Measurements from ENCODE around the gene DIPK1B.
"Not testable (repeated sequence)": the region's sequence is repeated elsewhere in the genome, so short reads cannot be mapped to it uniquely, and the experiment has no call there.

Gene DIPK1B

DNA sequence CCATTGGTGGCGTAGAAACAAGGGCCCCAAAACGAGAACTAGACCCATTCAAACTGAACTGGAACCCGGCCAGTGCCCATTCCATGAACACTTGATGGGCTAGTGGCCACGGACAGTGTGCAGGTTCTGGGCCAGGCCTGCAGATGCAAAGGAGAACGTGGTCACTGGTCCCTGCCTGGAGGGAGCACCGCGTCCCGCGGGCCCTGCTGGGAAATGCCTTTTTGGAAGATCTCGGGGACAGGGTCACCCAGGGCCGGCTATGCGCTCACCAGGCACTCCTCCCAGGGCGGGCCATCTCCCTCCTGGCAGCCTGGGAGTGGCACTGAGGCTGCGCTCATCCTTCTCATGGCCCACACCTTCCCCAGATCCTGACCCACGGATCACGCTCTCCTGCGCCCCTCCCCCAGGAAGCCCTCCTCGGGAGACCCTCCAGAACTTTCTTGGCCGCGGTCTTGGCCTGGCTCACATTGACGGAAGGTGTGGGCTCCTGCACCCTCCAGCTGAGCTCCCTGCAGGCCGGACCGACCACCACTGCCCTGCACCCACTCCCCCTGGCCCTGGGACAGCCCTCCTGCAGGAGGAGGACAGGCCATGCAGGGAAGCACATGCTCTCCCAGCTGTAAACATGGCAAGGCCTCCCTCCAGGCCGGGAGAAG, 2.8 kb upstream of the DIPK1B start:
- Histone ChIP-seq H3K79me2 (ENCODE audit: insufficient read depth, low read length) (no peaks in the 10 kb centered on the region), H3K9me3 (ENCODE audit: insufficient read depth, low read length, severe bottlenecking) (no peaks in the 10 kb centered on the region), H3K27me3 (ENCODE audit: insufficient read depth, low read length, poor library complexity) (peaks cover 6% of the 10 kb centered on the region), H3K4me2 (ENCODE audit: insufficient read depth, low read length) (no peak overlapping the region), H3K9ac (ENCODE audit: low read depth, low read length) (no peak overlapping the region), H2AFZ (ENCODE audit: low read depth, low read length) (no peak overlapping the region), H3K27ac (ENCODE audit: low read length) (no peak overlapping the region), H3K4me1 (ENCODE audit: insufficient read depth, low read length) (no peaks in the 10 kb centered on the region), H3K4me3 (ENCODE audit: low read depth in 1 of 2, low read length in 2 of 2) (no peak overlapping the region), H4K20me1 (ENCODE audit: insufficient read depth, low read length) (no peaks in the 10 kb centered on the region), H3K36me3 (ENCODE audit: insufficient read depth, low read length) (no peaks in the 10 kb centered on the region)
- DNase-seq (no peak), ATAC-seq (ENCODE audit: insufficient read depth, low read depth) (no peak)
- TF ChIP-seq CTCF (IDR thresholded peaks at IDR 0.05; ENCODE audit: borderline replicate concordance, extremely low read depth, low read length, poor library complexity, severe bottlenecking): no peak
- no peak for TF ChIP-seq EZH2 (IDR thresholded peaks at IDR 0.05; ENCODE audit: borderline replicate concordance, low read depth, low read length, severe bottlenecking)

DNA sequence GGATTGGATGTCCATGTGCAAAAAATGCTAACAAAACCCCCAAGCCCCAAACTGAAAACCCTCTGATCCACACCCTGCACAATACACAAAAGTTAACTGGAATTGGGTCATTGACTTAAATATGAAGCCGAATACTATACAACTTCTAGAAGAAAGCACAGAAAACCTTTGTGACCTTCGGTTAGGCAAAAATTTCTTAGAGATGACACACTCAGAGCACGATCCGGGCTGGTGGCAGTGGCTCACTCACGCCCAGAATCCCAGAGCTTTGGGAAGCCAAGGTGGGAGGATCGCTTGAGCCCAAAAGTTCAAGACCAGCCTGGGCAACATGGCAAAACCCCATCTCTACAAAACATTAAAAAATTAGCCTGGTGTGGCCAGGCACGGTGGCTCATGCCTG, 1.8 kb upstream of the DIPK1B start:
- no peak for DNase-seq
- Histone ChIP-seq H3K79me2 (ENCODE audit: insufficient read depth, low read length) (no peaks in the 10 kb centered on the region), H3K4me2 (ENCODE audit: insufficient read depth, low read length) (no peak overlapping the region), H4K20me1 (ENCODE audit: insufficient read depth, low read length) (no peaks in the 10 kb centered on the region), H2AFZ (ENCODE audit: low read depth, low read length) (no peak overlapping the region), H3K9me3 (ENCODE audit: insufficient read depth, low read length, severe bottlenecking) (no peaks in the 10 kb centered on the region), H3K27me3 (ENCODE audit: insufficient read depth, low read length, poor library complexity) (peaks cover 6% of the 10 kb centered on the region), H3K27ac (ENCODE audit: low read length) (no peak overlapping the region), H3K4me3 (ENCODE audit: low read depth in 1 of 2, low read length in 2 of 2) (no peak overlapping the region), H3K9ac (ENCODE audit: low read depth, low read length) (no peak overlapping the region), H3K36me3 (ENCODE audit: insufficient read depth, low read length) (no peaks in the 10 kb centered on the region), H3K4me1 (ENCODE audit: insufficient read depth, low read length) (no peaks in the 10 kb centered on the region)
- TF ChIP-seq EZH2 (IDR thresholded peaks at IDR 0.05; ENCODE audit: borderline replicate concordance, low read depth, low read length, severe bottlenecking) (no peak), CTCF (IDR thresholded peaks at IDR 0.05; ENCODE audit: borderline replicate concordance, extremely low read depth, low read length, poor library complexity, severe bottlenecking) (no peak)
- no peak for ATAC-seq (ENCODE audit: insufficient read depth, low read depth)

DNA sequence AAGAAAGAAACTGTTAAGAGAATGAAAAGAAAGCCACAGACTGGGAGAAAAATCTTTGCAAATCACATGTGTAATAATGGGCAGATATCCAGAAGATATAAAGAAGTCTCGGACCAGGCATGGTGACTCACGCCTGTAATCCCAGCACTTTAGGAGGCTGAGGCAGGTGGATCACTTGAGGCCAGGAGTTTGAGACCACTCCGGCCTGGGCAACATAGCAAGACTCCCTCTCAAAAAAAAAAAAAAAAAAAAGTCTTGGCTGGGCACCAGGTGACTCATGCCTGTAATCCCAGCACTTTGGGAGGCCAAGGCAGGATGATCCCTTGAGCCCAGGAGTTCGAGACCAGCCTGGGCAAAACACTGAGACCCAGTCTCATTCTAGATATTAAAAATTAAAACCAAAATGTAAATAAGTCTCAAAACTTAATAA, 1.1 kb upstream of the DIPK1B start:
- not testable (repeated sequence) for H2AFZ ChIP-seq (ENCODE audit: low read depth, low read length); H3K36me3 ChIP-seq (ENCODE audit: insufficient read depth, low read length); H3K27me3 ChIP-seq (ENCODE audit: insufficient read depth, low read length, poor library complexity); H3K4me2 ChIP-seq (ENCODE audit: insufficient read depth, low read length); H3K27ac ChIP-seq (ENCODE audit: low read length); H3K9ac ChIP-seq (ENCODE audit: low read depth, low read length); ATAC-seq (ENCODE audit: insufficient read depth, low read depth); H4K20me1 ChIP-seq (ENCODE audit: insufficient read depth, low read length); H3K79me2 ChIP-seq (ENCODE audit: insufficient read depth, low read length); DNase-seq; H3K4me3 ChIP-seq (ENCODE audit: low read depth in 1 of 2, low read length in 2 of 2); H3K4me1 ChIP-seq (ENCODE audit: insufficient read depth, low read length); H3K9me3 ChIP-seq (ENCODE audit: insufficient read depth, low read length, severe bottlenecking)

GRCh38 chr9:136712690-136713544, 545 bp downstream of the DIPK1B start:
- H3K4me3 ChIP-seq (ENCODE audit: low read depth in 1 of 2, low read length in 2 of 2): no peak overlapping the region
- no peaks in the 10 kb centered on the region for H4K20me1 ChIP-seq (ENCODE audit: insufficient read depth, low read length)
- H3K9me3 ChIP-seq (ENCODE audit: insufficient read depth, low read length, severe bottlenecking): no peaks in the 10 kb centered on the region
- no peak overlapping the region for H3K27ac ChIP-seq (ENCODE audit: low read length)
- H3K9ac ChIP-seq (ENCODE audit: low read depth, low read length): no peak overlapping the region
- H3K79me2 ChIP-seq (ENCODE audit: insufficient read depth, low read length): no peaks in the 10 kb centered on the region
- no peaks in the 10 kb centered on the region for H3K36me3 ChIP-seq (ENCODE audit: insufficient read depth, low read length)
- H3K27me3 ChIP-seq (ENCODE audit: insufficient read depth, low read length, poor library complexity): peaks cover 6% of the 10 kb centered on the region
- TF ChIP-seq CTCF (IDR thresholded peaks at IDR 0.05; ENCODE audit: borderline replicate concordance, extremely low read depth, low read length, poor library complexity, severe bottlenecking) (no peak), EZH2 (IDR thresholded peaks at IDR 0.05; ENCODE audit: borderline replicate concordance, low read depth, low read length, severe bottlenecking) (no peak)
- no peak overlapping the region for H2AFZ ChIP-seq (ENCODE audit: low read depth, low read length)
- H3K4me2 ChIP-seq (ENCODE audit: insufficient read depth, low read length): no peak overlapping the region
- no peak for ATAC-seq (ENCODE audit: insufficient read depth, low read depth)
- H3K4me1 ChIP-seq (ENCODE audit: insufficient read depth, low read length): no peaks in the 10 kb centered on the region
- DNase-seq: no peak
